Hippocampal formation (tissue), 2 donors: ENCODE results near the gene GABRR2.
"Not testable (repeated sequence)": the region's sequence is repeated elsewhere in the genome, so short reads cannot be mapped to it uniquely, and the experiment has no call there.

ENCODE experiments used
- DNase-seq, 2 donors: peaks; one replicate each; lab custom pipeline; 2025; lab: John Stamatoyannopoulos, UW

The GABRR2 gene

GRCh38 chr6:89257781-89258180 is 57.3 kb downstream of the GABRR2 start:
- DNase-seq = no peak

DNA sequence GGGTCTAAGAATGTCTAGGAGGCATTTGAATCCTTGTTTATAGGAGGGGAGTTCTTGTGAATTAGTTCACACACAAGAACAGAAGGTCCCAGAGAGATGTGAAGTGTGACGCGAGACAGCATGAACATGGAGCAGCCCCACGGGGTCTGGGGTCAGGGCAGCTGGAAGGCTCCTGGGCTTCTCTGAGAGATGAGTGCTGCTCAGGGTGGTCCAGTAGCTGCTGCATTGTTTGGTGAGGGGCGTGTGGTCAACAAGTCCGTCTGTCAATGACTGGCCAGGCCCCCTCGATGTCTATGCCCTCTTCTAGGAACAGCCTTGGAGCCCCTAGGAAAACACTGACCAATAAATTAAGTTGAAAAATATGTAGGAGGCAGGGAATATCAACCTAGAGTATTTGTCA is 57.8 kb downstream of the GABRR2 start:
- no peak for DNase-seq

GRCh38 chr6:89255417-89255816 is 59.7 kb downstream of the GABRR2 start:
- DNase-seq = no peak

GRCh38 chr6:89254569-89254968 is 60.5 kb downstream of the GABRR2 start:
- no peak for DNase-seq

GRCh38 chr6:89252907-89253306 is 62.2 kb downstream of the GABRR2 start:
- no peak for DNase-seq

DNA sequence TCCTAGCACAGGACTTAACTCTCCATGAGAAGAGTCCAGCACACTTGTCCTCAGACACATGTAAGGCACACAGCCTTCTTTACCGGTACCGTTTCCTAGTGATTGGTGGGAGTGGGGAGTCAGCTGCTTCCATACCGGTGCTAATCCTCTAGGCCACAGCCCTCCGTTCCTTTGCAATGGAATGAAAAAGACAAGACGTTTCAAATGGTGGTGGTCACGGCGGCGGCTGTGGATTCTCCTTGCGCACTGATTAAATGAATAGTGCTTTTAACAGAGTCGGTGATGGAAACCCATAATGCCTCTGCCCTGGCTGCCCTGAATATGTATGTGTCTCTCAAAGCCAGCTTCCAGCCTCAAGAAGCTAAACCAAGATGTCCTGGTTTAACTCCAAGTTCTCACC is 63.1 kb downstream of the GABRR2 start:
- no peak for DNase-seq

GRCh38 chr6:89251170-89251569 is 63.9 kb downstream of the GABRR2 start:
- DNase-seq = no peak

GRCh38 chr6:89250239-89250638 is 64.9 kb downstream of the GABRR2 start:
- DNase-seq = no peak

DNA sequence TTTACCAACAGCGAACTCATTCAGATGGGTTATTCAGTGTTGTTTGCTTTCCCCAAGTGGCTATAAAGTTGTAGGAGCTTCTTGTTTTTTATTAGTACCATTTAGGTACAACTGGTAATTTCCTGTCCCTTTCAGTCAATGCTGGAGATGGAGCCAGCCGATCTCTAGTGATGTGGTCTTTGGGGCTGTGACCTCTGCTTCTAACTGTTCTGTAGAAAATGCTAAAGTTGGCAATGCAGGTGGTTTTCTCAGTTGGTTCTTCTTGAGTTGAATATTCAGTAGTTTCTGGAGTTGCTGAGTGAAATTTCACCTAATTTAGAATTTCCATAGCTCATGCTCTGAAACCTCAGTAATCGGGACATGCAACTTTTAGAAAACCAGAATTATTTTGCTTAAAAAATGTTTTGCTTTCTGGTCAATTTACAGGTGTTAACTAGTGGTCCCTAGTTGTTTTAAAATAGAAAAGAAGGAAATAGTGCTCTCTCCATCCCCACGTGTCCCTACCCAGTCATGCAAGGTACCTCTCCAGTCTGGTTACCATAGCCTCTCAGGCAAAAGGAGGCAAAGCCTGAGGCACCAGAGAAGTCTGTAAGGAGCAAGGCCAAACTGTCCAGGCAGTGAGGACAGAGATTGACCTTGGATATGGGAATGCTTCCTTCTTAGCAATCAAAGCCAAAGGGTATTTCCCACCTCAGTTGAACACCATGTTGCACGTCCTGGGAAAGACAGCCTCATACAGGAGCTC is 70.7 kb downstream of the GABRR2 start:
- DNase-seq = no peak

DNA sequence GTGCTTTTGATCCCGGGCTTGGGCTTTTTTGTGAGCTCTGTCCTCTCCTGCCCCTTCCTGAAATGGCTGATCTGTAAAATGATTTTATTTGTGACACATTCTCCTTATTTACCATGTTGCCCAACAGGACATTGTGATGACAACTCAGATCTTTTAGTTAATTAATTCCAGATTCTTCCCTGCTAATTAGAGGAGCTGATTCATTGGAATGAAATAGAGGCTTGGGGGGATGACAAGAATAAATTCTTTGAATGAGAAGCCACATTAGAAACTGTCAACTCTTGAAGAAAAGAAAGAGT is 71.8 kb downstream of the GABRR2 start:
- DNase-seq = no peak

GRCh38 chr6:89242574-89243330 is 72.3 kb downstream of the GABRR2 start:
- DNase-seq = no peak

GRCh38 chr6:89239338-89239737 is 75.8 kb downstream of the GABRR2 start:
- no peak for DNase-seq

DNA sequence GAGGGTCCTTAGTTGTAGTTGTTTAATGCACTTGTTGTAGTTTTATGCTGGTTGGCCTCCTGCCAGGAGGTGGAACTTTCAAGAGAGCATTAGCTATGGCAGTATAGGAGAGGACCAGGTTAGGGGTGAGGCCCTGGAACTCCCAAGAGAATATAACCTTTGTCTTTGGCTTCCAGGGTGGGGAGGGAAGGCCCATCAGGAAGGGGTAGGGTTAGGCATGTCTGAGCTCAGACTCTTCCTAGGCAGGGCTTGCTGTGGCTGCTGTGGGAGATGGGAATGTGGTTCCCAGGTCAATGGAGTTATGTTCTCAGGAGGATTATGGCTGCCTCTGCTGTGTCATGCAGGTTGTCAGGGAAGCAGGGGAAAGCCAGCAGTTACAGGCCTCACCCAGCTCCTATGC is 77.9 kb downstream of the GABRR2 start:
- DNase-seq = no peak

- DNase-seq = not testable (repeated sequence)
Measured at GRCh38 chr6:89233605-89234004, 81.5 kb downstream of the GABRR2 start.

DNA sequence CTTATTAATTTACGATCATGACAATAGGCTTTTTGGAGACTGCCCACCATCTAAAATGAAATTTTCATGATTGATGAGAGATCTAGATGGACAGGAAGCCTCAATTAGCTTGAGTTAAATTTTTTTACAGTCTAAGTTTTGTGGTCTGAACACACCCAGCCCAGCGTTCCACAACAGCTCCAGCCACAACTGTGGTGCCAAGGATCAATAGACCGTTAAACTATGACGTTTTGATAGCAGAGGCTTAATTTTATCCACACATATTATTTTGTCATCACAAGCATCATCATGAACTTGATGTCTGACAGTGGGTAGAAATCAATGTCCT is 92.4 kb downstream of the GABRR2 start:
- DNase-seq = no peak

GRCh38 chr6:89221971-89222711 is 93.0 kb downstream of the GABRR2 start:
- no peak for DNase-seq

DNA sequence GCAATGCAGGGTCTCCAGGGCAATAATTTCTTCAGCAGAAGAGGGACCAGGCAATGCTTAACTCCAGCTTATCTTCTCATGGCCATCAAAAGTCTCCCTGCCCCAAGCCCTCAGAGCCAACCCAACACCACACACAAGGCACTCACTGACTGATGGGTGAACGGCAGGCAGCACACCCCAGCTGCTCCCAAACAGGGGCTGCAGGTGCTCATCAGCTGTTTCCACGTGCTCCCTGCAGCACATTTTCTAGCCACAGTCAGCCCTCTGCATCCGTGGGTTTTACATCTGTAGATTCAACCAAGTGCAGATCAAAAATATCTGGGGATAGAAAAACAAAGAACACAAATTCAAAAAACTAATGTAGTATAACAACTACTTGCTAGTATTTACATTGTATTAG is 94.0 kb downstream of the GABRR2 start:
- no peak for DNase-seq

DNA sequence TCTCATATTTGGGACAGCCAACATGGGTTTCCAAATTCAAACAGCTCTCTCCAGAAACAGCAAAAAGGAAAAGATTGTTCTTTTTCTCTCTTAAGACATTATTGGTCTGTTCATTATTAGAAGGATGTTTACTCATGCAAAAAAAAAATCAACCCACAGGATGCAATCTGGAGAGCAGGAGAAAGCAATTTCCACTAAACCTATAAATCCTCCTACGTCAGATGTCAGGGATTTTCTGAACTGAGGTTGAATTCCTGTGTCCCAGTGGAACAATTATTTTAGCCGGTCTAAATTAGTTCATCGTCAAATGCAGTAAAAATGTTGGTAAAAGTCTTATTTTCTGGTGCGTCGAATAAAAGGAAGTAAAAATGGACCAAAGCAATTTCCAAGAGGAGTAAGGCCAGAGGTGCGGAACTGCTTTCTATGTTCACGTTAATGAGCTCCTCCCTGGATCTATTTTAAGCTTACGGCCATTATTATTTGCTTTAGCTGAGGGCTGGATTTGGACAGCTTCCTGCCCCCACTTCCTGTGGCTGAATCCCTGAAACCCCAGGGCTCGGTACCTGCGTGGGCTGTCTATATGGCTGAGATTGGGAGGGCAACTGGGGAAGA is 97.7 kb downstream of the GABRR2 start, which contains the start of gene GABRR1:
Gene GABRR1 (minus strand): TSS at position 60 of the 612 bp plus-strand sequence. CDS start 36 bp downstream, at position 24.
- no peak for DNase-seq

DNA sequence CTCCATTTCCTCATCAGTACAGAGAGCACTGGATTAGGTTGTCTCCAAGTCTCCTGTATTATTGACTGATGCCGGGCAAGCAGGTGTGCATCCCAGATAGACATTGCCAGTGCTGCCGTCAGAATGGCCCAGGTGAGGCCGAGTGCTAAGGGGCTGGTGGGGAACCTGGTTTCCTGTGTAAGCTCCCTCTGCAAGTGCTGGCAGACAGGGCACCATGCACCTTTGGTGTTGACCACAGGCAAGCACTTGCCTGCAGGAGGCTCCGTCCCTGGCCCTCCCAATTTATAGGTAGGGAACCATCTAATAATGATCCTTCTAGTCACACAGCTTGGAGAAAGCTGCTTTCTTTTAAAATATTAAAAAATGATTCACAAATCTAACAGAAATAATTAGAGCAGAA is 98.7 kb downstream of the GABRR2 start:
- DNase-seq = no peak

GRCh38 chr6:89215391-89215790 is 99.7 kb downstream of the GABRR2 start:
- no peak for DNase-seq

DNA sequence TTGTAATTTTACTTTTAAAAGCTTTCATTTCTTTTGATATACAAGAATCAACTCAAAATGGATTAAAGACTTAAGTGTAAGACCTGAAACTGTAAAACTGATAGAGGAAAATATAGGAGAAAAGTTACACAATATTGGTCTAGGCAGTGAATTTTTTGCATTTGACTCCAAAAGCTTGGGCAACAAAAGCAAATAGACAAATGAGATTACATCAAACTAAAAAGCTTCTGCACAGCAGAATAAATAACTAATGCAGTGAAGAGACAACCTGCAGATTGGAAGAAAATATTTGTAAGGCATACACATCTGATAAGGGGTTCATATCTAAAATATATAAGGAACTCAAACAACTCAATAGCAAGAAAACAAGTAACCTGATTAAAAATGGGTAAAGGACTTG is 100.9 kb downstream of the GABRR2 start:
- DNase-seq = no peak

GRCh38 chr6:89212472-89212871 is 102.6 kb downstream of the GABRR2 start:
- no peak for DNase-seq

DNA sequence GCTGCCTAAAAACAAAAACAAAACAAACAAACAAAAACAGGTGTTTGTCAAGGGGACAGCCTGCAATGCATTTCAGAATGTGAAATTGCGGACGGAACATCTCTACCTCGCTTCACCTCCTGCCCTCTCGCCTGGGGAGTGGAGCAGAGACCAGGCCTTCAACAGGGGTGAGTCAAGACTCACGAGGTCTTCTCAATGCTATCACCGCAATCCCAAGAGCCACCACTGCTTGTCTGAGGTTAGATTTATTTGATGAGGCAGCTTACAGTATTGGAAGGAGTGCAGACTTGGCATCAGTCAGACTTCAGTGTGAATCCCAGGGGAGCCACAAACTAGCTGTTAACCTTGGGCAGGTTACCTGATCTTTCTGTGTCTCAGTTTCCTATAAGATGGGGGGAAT is 105.6 kb downstream of the GABRR2 start:
- no peak for DNase-seq
